Right renal pelvis (tissue), 4 donors: ENCODE data around the gene TLNRD1. TPM values are rescaled to one million over a fixed set of nuclear protein-coding genes. Genes with fewer than 3 reads are reported as not detected.

Experiments
- DNase-seq, 4 donors: peaks; one replicate each; pipeline ENCODE4 v3.0.0-alpha.2; 2013; ENCODE audit warnings: low read depth in 4 of 4, low spot score in 3 of 4, missing footprints in 1 of 4
- polyA plus RNA-seq, 4 donors: library from polyadenylated mRNA; unstranded; fragments of 120-200 nt; gene quantifications; one replicate each; pipeline ENCODE4 v1.2.1, GENCODE V29; 2013; ENCODE audit not compliant: insufficient read length in 4 of 4

The TLNRD1 gene
- polyA plus RNA-seq, 4 donors = 8.1 to 11.7 (median 8.6) TPM

DNA sequence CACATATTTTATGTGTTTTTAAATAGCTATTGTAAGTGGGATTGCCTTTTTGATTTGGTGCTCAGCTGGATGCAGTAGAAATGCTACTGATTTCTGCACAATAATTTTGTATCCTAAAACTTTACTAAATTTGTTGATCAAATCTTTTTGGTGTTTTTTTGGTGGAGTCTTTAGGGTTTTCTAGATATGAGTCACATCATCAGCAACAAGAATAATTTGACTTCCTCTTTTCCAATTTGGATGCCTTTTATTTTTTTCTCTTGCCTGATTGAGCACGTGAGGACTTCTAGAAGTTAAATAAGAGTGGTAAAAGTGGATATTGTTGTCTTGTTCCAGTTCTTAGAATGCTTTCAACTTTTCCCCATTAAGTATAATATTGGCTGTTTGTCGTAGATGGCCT lies 51.3 kb downstream of the TLNRD1 start:
- DNase-seq = no peak

DNA sequence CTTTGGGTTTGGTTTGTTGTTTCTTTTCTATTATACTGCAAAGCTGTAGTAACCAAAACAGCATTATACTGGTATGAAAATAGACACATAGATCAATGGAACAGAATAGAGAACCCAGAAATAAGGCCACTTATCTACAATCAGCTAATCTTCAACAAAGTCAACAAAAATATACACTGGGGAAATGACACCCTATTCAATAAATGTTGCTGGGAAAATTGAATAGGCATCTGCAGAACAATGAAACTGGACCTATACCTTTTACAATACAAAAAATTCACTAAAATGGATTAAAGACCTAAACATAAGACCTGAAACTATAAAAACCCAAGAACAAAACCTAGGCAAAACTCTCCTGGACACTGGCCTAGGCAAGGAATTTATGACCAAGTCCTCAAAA lies 52.9 kb downstream of the TLNRD1 start:
- no peak for DNase-seq

- DNase-seq = no peak
Measured at GRCh38 chr15:81054236-81054635, 53.5 kb downstream of the TLNRD1 start.

Other genes with a start within 250 kb of the TLNRD1 start
- gene CEMIP, start 221.6 kb upstream of the TLNRD1 start, polyA plus RNA-seq = 1 to 10 TPM; 1.6 to 4.0 (median 3.0) TPM
- 10 to 100 TPM; 42.2 to 44.0 (median 43.5) TPM for gene MESD, start 11.1 kb upstream of the TLNRD1 start, polyA plus RNA-seq
- under 1 TPM; 0.24 to 0.66 (median 0.47) TPM for gene CFAP161, start 133.3 kb downstream of the TLNRD1 start, polyA plus RNA-seq
- 1 to 10 TPM; 5.1 to 6.3 (median 5.8) TPM for gene IL16, start 196.0 kb downstream of the TLNRD1 start, polyA plus RNA-seq